GM19438 (cell line): ENCODE data around the gene TRUB2.
A peak's percentile ranks its signal among the peaks of the same experiment; 100 is the strongest.
"Not testable (repeated sequence)": the region's sequence is repeated elsewhere in the genome, so short reads cannot be mapped to it uniquely, and the experiment has no call there.

Experiments
- ATAC-seq: cut with Tn5 transposase; IDR thresholded peaks from one replicate; pipeline ENCODE4 v1.9.1; 2021; ENCODE audit warnings: low read depth; ENCODE audit not compliant: unreplicated experiment

TRUB2 gene

GRCh38 chr9:128341435-128341849 lies 19.2 kb upstream of the TRUB2 start:
- ATAC-seq = no peak

DNA sequence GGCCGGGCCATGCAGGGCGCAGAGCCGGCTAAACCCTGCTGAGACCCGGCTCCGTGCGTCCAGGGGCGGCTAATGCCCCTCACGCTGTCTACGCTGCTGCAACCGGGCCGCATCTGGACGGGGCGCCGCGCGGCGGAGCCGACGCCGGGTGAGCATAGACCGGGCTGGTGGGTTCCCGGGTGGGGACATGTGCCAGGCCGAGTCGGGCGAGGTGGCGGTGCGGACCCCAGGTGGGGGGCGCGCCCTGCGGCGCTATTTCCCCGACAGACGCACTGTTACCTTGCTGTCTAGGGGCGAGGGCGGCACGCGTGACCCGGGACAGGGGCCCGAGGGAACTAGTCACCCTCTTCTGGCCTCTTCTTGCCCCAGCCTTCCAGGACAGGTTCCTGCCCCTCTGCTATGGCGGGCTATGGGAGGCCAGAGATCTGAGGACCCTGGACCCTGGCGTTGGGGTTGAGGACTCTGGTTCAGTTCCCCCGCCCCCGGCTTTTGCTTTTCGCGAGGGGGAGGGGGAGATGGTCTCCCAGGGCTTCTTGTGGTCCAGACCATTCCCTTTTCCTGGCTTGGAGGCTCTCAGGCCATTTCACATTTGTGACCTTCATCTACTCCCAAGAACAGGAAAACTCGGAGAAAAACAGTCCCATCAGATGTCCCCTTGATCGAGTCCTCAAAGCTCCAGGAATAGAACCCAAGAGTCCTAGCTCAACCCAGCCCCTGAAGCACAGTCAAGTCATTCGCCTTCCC lies 18.6 kb upstream of the TRUB2 start:
- ATAC-seq = peak; percentile 28

- peak; percentile 79 for ATAC-seq
Observed at GRCh38 chr9:128339761-128340690, 17.8 kb upstream of the TRUB2 start, which contains the start of gene SLC27A4. SLC27A4 (plus strand) TSS chr9:128340527; CDS start chr9:128343133, 2,606 bp downstream.

DNA sequence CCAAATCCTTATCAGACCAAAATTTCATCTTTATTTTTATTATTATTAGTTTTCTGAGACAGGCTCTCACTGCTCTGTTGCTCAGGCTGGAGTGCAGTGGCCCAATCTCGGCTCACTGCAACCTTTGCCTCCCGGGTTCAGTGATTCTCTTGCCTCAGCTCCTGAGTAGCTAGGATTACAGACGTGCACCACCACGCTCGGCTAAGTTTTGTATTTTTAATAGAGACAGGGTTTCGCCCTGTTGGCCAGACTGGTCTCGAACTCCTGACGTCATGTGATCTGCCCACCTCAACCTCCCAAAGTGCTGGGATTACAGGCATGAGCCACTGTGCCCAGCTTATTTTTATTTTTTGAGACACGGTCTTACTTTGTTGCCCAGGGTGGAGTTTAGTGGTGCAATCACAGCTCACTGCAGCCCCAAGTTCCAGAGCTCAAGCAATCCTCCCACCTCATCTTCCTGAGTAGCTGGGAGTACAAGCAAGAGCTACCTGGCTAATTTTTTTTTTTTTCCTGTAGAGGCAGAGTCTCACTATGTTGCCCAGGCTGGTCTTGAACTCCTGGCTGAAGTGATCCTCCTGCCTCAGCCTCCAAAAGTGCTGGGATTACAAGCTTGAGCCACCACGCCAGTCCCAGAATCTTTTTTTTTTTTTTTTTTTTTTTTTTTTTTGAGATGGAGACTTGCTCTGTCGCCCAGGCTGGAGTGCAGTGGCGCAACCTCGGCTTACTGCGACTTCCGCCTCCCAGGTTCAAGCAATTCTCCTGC lies 16.8 kb upstream of the TRUB2 start:
- ATAC-seq = not testable (repeated sequence)

GRCh38 chr9:128337936-128338335 lies 15.7 kb upstream of the TRUB2 start:
- ATAC-seq = no peak

- ATAC-seq = no peak
Observed at GRCh38 chr9:128335914-128336313, 13.7 kb upstream of the TRUB2 start.

DNA sequence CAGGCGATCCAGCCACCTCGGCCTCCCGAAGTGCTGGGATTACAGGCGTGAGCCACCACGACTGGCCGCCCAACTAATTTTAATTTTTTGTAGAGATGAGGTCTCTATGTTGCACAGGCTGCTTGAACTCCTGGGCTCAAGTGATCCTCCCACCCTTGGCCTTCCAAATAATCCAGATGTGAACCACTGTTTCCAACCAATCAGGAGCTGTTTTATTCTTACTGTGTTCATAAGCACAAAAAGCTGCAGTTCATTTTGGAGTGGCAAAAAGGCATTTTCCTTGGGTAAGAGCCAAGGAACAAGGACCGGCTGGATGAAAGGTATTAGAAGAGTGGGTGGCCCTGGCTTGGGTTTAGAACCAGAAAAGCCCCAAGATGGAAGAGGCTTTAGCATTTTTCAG lies 12.9 kb upstream of the TRUB2 start:
- ATAC-seq = no peak

- ATAC-seq = no peak
Observed at GRCh38 chr9:128333451-128333869, 11.2 kb upstream of the TRUB2 start.

DNA sequence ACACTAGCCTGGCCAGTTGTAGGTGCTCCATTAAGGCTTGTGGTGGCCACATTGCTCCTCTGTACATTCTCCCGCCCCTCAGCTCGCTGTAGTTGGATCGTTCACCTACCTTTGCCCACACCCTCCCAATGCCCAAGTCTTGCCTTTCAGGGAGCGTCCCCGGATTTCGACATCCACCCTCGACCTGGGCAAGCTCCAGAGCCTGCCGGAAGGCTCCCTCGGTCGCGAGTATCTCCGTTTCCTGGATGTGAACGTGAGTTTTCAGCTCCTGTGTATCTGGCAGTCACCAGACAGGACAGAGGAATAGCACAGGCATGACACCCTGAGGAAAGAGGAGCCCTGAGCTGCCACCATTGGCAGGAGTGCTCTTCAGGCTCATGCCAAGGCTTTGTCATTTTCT lies 3.4 kb upstream of the TRUB2 start:
- no peak for ATAC-seq

GRCh38 chr9:128324401-128324800 lies 2.2 kb upstream of the TRUB2 start:
- no peak for ATAC-seq

DNA sequence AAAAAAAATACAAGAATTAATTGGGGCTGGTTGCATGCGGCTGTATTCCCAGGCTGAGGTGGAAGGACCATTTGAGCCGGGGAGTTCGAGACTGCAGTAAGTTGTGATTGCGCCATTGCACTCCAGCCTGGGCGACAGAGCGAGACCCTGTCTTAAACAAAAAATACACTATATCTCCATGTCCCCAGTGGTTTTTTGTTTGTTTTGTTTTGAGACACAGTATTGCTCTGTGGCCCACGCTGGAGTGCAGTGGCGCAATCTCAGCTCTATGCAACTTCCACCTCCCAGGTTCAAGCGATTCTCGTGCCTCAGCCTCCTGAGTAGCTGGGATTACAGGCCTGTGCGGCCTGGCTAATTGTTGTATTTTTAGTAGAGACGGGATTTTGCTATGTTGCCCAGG lies 1.5 kb upstream of the TRUB2 start:
- ATAC-seq = no peak

- ATAC-seq = no peak
Observed at GRCh38 chr9:128323212-128323730, 1.0 kb upstream of the TRUB2 start.

DNA sequence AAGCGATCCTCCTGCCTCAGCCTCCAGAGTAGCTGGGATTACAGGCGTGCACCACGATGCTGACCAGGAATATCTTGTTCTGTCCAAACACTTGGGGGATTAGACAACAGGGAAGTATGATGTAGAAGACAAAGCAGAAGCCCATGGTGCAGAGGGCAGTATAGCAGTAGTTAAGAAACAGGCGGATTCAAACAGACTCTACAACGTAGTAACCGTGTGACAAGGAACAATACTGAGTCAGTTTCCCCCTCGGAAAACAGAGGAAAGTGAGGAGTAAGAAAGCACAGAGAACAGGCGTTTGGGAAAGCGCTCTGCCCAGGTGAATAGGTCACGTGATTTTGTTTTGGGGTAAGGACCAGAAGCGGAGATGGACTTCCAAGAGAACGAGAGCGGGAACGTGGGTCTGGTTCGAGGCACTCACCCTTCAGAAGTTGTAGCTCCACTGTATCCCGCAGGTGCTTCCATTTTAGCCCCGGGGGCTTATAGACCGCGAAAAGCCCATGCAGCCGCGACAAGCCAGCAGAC lies 306 bp downstream of the TRUB2 start:
- ATAC-seq = no peak

GRCh38 chr9:128321343-128321742 lies 904 bp downstream of the TRUB2 start:
- ATAC-seq = no peak

- no peak for ATAC-seq
Observed at GRCh38 chr9:128317629-128318028, 4.6 kb downstream of the TRUB2 start.

DNA sequence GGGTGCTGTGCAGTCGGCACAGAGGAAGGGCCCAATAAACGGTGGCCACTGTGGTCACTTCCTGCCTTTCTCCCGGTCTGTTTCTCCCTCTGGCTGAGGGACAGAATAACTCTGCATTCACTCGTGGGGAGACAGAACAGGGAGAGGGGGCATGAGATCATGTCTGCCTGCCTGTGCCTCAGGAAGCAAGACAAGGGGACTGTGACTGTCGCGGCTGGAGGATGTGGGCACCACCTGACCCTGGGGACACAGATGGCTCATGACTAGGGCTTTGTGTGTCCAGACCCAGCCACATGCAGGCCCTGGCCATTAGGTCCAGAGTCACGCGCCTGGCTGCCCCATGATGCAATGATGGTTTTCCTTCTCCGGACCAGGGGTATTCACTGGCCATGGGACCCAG lies 5.8 kb downstream of the TRUB2 start:
- no peak for ATAC-seq

DNA sequence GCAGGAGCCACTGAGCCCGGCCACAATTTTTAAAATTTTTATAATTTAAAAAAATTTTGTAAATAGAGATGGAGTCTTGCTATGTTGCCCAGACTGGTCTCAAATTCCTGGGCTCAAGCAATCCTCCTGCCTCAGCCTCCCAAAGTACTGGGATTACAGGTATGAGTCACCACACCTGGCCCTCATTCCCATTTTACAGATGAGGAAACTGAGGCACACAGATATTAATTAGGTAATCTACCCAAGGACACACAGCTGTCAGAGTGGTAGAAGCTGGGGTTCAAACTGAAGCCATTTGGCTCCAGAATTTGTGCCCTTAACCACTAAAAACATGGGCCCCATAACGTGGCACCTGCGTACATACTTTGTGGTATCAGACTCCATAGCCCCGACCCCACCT lies 7.5 kb downstream of the TRUB2 start:
- no peak for ATAC-seq

- no peak for ATAC-seq
Observed at GRCh38 chr9:128310461-128310860, 11.8 kb downstream of the TRUB2 start.

GRCh38 chr9:128309551-128309950 lies 12.7 kb downstream of the TRUB2 start:
- ATAC-seq = no peak

DNA sequence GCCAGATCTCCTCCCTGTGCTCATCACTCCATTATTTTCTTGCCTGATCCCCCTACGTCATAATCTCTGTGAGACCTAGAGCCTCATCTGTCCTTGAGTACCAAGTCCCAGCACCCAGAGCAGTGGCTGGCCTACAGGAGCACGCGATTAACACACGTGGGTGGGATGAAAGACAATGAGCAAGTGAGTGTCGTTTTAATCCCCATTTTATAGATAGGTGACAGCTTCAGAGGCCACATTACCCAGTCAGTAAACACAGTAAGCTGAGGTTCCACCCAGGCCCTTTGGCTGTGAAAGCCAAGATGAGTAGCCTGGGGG lies 17.3 kb downstream of the TRUB2 start:
- no peak for ATAC-seq
